Right lobe of liver (tissue), 6 donors: ENCODE data around the gene SPTB. TPM values are rescaled to one million over a fixed set of nuclear protein-coding genes. Genes with fewer than 3 reads are reported as not detected.
A peak's percentile ranks its signal among the peaks of the same experiment; 100 is the strongest.

Source experiments
- ATAC-seq, 4 donors: fragments of 200-7000 bp; cut with Tn5 transposase; one replicate each; pipeline ENCODE4 v1.9.1; 2020; ENCODE audit warnings: mild to moderate bottlenecking in 4 of 4, moderate library complexity in 4 of 4
- DNase-seq, 3 donors: peaks; one replicate each; pipeline ENCODE4 v3.0.0-alpha.2; 2020
- H3K27ac ChIP-seq, 3 donors: fragments of 200-600 bp; one replicate each; pipeline ENCODE4 v1.8.0; 2022
- H3K27me3 ChIP-seq, 2 donors: fragments of 200-600 bp; one replicate each; pipeline ENCODE4 v1.8.0; 2022
- H3K36me3 ChIP-seq, 4 donors: fragments of 200-600 bp; sonication (generic) in 1 of 4; one replicate each; pipeline versions ENCODE4 v1.5.1 to v1.8.0; 2017 to 2022; ENCODE audit warnings: control low read depth in 1 of 4
- H3K4me1 ChIP-seq, 4 donors: fragments of 200-600 bp; sonication (generic) in 1 of 4; one replicate each; pipeline versions ENCODE4 v1.5.1 to v1.8.0; 2017 to 2022; ENCODE audit warnings: control low read depth in 1 of 4
- H3K4me3 ChIP-seq, 3 donors: fragments of 200-600 bp; one replicate each; pipeline ENCODE4 v1.8.0; 2022
- H3K9me3 ChIP-seq, 4 donors: fragments of 200-600 bp; sonication (generic) in 1 of 4; one replicate each; pipeline versions ENCODE4 v1.5.1 to v1.8.0; 2017 to 2022; ENCODE audit warnings: control low read depth in 1 of 4
- POLR2A ChIP-seq: fragments of 450-650 bp; IDR thresholded peaks from one replicate; pipeline ENCODE4 v1.6.1; 2017; ENCODE audit warnings: antibody characterized with exemption, mild to moderate bottlenecking
- WGBS: methylation state at CpG from one replicate; pipeline ENCODE4 v1.1.6; 2018; ENCODE audit warnings: low coverage, low lambda C conversion rate; ENCODE audit not compliant: insufficient coverage; ENCODE audit errors: missing lambda C conversion rate; 5-methylcytosine and 5-hydroxymethylcytosine counted together
- intact Hi-C, 2 donors: fragments of 100-400 bp; cut with DNase I; formaldehyde crosslinking; loops; one replicate each; pipeline versions ENCODE4 v1.11.2 to v1.14.1; 2022
- total RNA-seq, 6 experiments: library from RNA; depleted of rRNA in 2 of 6; stranded (reverse); fragments of >200 nt in 2 of 6; fragmentation: NEBNext Ultra II Directional in 3 of 6; extraction: Animal tissue kit (Norgen Biotek cat#: 25700) in 3 of 6; gene quantifications; one replicate each; pipeline versions ENCODE4 v1.1.0 to v1.2.4, GENCODE V29; 2016 to 2023
- TF ChIP-seq, protein P1 (sequence below), 4 donors: fragments of 200-600 bp in 3 of 4; fragments of 450-650 bp in 1 of 4; IDR thresholded peaks; one replicate each; pipeline versions ENCODE4 v1.5.1 to v1.8.0; 2016 to 2022; ENCODE audit warnings: antibody characterized with exemption in 4 of 4, mild to moderate bottlenecking in 2 of 4
- donor health status: DM: no; HTN: yes; CAD: no.
- donor health status: DM: no; HTN: no; CAD: no.
- donor health status: DM: no; HTN: no; CAD: no.
- donor health status: DM: no; HTN: yes; CAD: no.
- donor health status: DM: no; HTN: yes; CAD: no.

Gene SPTB
- total RNA-seq, 6 experiments from 2014 or later = 0.12 to 2.4 (median 0.72) TPM

DNA sequence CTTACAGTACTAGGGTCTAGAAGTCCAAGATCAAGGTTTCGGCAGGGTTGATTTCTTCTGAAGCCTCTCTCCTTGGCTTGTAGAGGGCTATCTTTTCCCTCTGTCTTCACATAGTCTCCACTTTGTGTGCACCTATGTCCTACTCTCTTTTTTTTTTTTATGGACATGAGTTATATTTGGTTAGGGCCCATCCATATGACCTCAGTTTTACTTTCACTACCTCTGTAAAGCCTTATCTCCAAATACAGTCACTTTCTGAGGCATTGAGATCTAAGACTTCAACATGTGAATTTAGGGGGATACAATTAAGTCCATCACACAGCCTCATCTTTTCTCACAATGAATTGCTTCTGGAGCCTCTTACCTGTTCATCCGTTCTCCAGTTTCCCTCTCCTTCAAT lies 5.9 kb upstream of the SPTB start:
- H3K9me3 ChIP-seq = no peaks in the 10 kb centered on the region
- TF ChIP-seq, protein P1, sequence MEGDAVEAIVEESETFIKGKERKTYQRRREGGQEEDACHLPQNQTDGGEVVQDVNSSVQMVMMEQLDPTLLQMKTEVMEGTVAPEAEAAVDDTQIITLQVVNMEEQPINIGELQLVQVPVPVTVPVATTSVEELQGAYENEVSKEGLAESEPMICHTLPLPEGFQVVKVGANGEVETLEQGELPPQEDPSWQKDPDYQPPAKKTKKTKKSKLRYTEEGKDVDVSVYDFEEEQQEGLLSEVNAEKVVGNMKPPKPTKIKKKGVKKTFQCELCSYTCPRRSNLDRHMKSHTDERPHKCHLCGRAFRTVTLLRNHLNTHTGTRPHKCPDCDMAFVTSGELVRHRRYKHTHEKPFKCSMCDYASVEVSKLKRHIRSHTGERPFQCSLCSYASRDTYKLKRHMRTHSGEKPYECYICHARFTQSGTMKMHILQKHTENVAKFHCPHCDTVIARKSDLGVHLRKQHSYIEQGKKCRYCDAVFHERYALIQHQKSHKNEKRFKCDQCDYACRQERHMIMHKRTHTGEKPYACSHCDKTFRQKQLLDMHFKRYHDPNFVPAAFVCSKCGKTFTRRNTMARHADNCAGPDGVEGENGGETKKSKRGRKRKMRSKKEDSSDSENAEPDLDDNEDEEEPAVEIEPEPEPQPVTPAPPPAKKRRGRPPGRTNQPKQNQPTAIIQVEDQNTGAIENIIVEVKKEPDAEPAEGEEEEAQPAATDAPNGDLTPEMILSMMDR (IDR thresholded peaks at IDR 0.05) = no peak
- no peak for TF ChIP-seq POLR2A
- no peak overlapping the region for H3K4me3 ChIP-seq
- H3K4me1 ChIP-seq = peaks cover 0 to 4% (median 0%) of the 10 kb centered on the region in 4 donors
- intact Hi-C loops = no loop called here
- no peak for ATAC-seq
- no peaks in the 10 kb centered on the region for H3K27me3 ChIP-seq
- H3K36me3 ChIP-seq = no peaks in the 10 kb centered on the region
- H3K27ac ChIP-seq = no peak overlapping the region
- 94% methylated on average over 2 of the region's 2 CpGs for WGBS
- no peak for DNase-seq

DNA sequence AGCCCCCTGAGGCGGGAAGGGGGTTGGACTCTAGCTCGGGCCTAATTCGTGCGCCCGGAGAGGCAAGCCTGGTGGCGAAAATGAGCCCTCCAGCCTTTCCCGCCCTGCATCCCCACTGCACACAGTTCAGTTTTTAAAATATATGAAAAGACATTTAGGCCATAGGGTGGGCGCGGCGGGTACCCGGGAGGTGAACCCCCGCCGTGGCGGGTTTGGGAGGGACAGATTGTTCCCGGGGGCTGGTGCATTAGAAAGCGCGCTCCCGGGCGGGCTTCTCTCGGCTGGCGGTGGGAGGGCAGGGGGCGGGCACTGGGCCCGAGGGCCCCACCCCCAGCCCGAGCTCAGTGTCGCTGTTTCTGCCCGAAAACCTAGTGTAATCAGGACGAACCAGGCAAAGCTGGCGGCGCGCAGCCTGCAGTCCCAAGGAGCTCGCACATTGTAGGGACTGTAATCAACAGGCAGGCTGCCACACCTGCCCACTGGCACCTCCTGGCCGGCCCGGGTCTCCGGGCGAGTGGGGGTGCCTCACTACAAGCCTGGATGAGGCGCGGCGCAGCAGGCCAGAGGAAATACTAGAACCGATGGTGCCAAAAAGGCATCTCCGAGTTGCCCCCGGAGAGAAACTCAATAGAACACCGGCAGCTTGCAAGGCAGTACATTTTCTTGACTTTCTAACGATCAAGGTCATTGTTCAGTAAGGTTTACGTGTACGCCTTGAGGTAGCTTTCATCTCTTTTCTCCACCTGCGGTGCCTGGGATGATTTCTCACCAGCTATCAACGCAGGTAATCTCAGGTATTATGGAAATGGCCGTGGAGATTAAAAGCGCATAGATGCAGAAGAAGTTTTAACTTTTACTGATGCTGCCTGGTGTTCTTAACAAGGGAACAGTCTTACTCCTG lies 764 bp upstream of the SPTB start:
- no peaks in the 10 kb centered on the region for H3K36me3 ChIP-seq
- peak overlapping the region; percentile 50 to 56 (median 53) for H3K4me3 ChIP-seq
- DNase-seq (peak; percentile 57 to 75 (median 62)), ATAC-seq (peak; percentile 84 to 93 (median 92))
- intact Hi-C loops = no loop called here
- no peaks in the 10 kb centered on the region for H3K27me3 ChIP-seq
- peaks cover 0 to 13% (median 0%) of the 10 kb centered on the region in 4 donors for H3K4me1 ChIP-seq
- WGBS = under 1% methylated on average over 26 of the region's 49 CpGs
- no peaks in the 10 kb centered on the region for H3K9me3 ChIP-seq
- no peak overlapping the region for H3K27ac ChIP-seq
- TF ChIP-seq, protein P1 (IDR thresholded peaks at IDR 0.05) = no peak
- TF ChIP-seq POLR2A = no peak

DNA sequence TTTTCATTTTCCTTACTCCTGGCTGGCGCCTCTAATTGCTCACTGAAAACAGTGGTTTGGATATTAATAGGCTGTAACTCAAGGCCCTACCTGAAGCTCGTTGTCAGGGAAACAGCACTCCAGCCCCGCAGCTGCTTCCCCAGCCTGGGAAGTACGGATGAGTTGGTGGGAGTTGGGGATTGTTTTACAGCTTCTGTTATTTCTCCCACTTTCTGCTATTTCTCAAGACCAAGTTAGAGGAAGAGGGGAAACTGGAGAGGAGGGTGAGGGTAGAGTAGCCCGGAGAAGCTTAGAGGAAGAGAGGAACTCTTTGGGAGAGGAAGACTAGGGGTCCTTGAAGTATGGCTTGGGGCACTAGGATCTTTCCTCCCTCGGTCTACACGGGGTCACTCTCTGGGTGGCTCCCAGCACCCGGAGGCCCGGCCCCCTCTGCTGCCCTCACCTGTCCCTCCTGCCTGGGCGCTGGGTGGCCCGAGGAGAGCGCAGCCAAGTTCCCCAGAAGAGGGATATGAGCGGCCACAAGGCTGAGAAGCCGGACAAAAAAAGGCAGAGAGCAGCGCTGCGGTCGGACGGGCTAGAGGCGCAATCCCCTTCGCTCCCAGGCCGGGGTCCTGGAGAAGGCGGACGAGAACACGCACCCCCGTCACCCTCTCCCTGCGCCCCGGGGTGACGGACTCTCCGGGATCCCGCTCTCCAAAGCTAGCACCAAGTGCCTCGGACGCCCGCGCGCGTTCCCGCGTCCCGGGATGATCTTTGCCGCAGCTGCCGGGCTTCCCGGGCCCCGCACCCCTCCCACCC lies 671 bp downstream of the SPTB start:
- Histone ChIP-seq H3K27ac (no peak overlapping the region), H3K4me1 (peaks cover 0 to 13% (median 0%) of the 10 kb centered on the region in 4 donors), H3K27me3 (no peaks in the 10 kb centered on the region), H3K4me3 (peak overlapping the region; percentile 50 to 56 (median 53)), H3K36me3 (no peaks in the 10 kb centered on the region), H3K9me3 (no peaks in the 10 kb centered on the region)
- TF ChIP-seq, protein P1 (IDR thresholded peaks at IDR 0.05) = no peak
- no peak for TF ChIP-seq POLR2A
- peak; percentile 4 to 28 (median 6) for ATAC-seq
- 34% methylated on average over 9 of the region's 43 CpGs for WGBS
- intact Hi-C loops = loop anchor here in 1 of 2 donors (10.0 kb wide), 2 partner anchors 54 to 104 kb away; no protein-coding TSS in a partner anchor
- no peak for DNase-seq

DNA sequence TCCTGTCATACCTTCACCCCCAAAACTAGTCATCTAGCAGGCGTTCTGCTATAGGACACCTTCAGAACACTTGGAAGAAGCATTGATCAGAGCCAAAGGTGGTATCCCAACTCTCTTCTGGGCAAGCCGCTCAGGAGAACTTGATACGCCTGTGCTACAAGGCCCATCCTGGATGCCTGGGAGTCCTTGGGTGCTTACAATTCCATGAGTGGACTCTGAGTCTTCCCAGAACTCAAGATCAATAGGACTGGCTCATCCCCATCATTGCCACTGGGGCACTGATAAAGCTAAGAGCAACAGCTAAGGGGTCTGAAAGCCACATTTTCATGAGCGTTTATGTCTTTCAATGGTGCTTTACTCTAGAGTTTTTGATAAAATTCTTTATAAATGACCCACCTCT lies 1.9 kb downstream of the SPTB start:
- WGBS = 100% methylated on average over 1 of the region's 4 CpGs
- ATAC-seq (no peak), DNase-seq (no peak)
- intact Hi-C loops = loop anchor here in 1 of 2 donors (10.0 kb wide), 2 partner anchors 53 to 103 kb away; no protein-coding TSS in a partner anchor
- Histone ChIP-seq H3K36me3 (no peaks in the 10 kb centered on the region), H3K27ac (no peak overlapping the region), H3K4me3 (no peak overlapping the region), H3K27me3 (no peaks in the 10 kb centered on the region), H3K4me1 (peaks cover 0 to 13% (median 0%) of the 10 kb centered on the region in 4 donors), H3K9me3 (no peaks in the 10 kb centered on the region)
- TF ChIP-seq, protein P1 (IDR thresholded peaks at IDR 0.05) = no peak
- no peak for TF ChIP-seq POLR2A
